Sigmoid colon (tissue), 4 donors: ENCODE results near the gene SMCR8.

ENCODE experiments used
- CTCF ChIP-seq, 4 experiments: fragments of 450-650 bp in 3 of 4; fragments of 200-600 bp in 1 of 4; IDR thresholded peaks; one replicate each; pipeline ENCODE4 v1.5.1; 2016 to 2019; ENCODE audit warnings: antibody characterized with exemption in 4 of 4, mild to moderate bottlenecking in 3 of 4, moderate library complexity in 2 of 4
- EP300 ChIP-seq, 4 donors: sonication (generic); formaldehyde crosslinking; IDR thresholded peaks; one replicate each; pipeline ENCODE4 v1.6.1; 2017; ENCODE audit warnings: antibody characterized with exemption in 4 of 4
- POLR2A ChIP-seq, 2 donors: fragments of 450-650 bp; IDR thresholded peaks; one replicate each; pipeline ENCODE4 v1.6.1; 2016; ENCODE audit warnings: antibody characterized with exemption in 2 of 2, mild to moderate bottlenecking in 2 of 2, moderate library complexity in 2 of 2
- POLR2AphosphoS5 ChIP-seq, 4 donors: sonication (generic); formaldehyde crosslinking; IDR thresholded peaks; one replicate each; pipeline ENCODE4 v1.6.1; 2017; ENCODE audit warnings: antibody characterized with exemption in 4 of 4

GRCh38 chr17:18322522-18322921, 7.4 kb downstream of the SMCR8 start:
- TF ChIP-seq CTCF (IDR thresholded peaks at IDR 0.05) (no peak), EP300 (IDR thresholded peaks at IDR 0.05) (no peak), POLR2AphosphoS5 (IDR thresholded peaks at IDR 0.05) (no peak), POLR2A (IDR thresholded peaks at IDR 0.05) (no peak)
